Measurements from ENCODE around the gene KCNQ4.

KCNQ4 gene

DNA sequence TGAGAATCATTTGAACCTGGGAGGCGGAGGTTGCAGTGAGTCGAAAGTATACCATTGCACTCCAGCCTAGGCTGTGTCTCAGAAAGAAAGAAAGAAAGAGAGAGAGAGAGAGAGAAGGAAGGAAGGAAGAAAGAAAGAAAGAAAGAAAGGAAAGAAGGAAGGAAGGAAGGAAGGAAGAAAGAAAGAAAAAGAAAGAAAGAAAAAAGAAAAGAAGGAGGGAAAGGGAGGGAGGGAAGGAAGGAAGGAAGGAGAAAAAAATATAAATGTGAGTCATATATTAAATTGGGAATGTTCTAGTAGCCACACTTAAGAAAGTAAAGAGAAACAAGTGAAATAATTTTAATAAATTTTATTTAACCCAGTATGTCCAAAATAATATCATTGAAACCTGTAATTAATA is 95.3 kb downstream of the KCNQ4 start:
- ATAC-seq, result no peak
- no peak for TF ChIP-seq BACH2 (CRISPR knock-in tag; IDR thresholded peaks at IDR 0.05; ENCODE audit: borderline replicate concordance)
- TF ChIP-seq GLIS3 (CRISPR knock-in tag; IDR thresholded peaks at IDR 0.05), result no peak
- TF ChIP-seq, protein P1, sequence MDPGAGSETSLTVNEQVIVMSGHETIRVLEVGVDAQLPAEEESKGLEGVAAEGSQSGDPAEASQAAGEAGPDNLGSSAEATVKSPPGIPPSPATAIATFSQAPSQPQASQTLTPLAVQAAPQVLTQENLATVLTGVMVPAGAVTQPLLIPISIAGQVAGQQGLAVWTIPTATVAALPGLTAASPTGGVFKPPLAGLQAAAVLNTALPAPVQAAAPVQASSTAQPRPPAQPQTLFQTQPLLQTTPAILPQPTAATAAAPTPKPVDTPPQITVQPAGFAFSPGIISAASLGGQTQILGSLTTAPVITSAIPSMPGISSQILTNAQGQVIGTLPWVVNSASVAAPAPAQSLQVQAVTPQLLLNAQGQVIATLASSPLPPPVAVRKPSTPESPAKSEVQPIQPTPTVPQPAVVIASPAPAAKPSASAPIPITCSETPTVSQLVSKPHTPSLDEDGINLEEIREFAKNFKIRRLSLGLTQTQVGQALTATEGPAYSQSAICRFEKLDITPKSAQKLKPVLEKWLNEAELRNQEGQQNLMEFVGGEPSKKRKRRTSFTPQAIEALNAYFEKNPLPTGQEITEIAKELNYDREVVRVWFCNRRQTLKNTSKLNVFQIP (CRISPR knock-in tag; IDR thresholded peaks at IDR 0.05; ENCODE audit: borderline replicate concordance, low read depth), result no peak
- no peak for TF ChIP-seq CSDC2 (CRISPR knock-in tag; IDR thresholded peaks at IDR 0.05)
- no peak for TF ChIP-seq PPARA (CRISPR knock-in tag; IDR thresholded peaks at IDR 0.05; ENCODE audit: borderline replicate concordance)
- no peak for TF ChIP-seq SNAI2 (CRISPR knock-in tag; IDR thresholded peaks at IDR 0.05)
- TF ChIP-seq ZNF8 (CRISPR knock-in tag; IDR thresholded peaks at IDR 0.05), result no peak
- TF ChIP-seq ZC3H10 (CRISPR knock-in tag; IDR thresholded peaks at IDR 0.05), result no peak
- TF ChIP-seq ZFP3 (CRISPR knock-in tag; IDR thresholded peaks at IDR 0.05), result no peak
- TF ChIP-seq ARNTL (CRISPR knock-in tag; IDR thresholded peaks at IDR 0.05; ENCODE audit: borderline replicate concordance, low read depth), result no peak
- TF ChIP-seq ZNF70 (CRISPR knock-in tag; IDR thresholded peaks at IDR 0.05), result no peak
- TF ChIP-seq TOX (CRISPR knock-in tag; IDR thresholded peaks at IDR 0.05; ENCODE audit: borderline replicate concordance), result no peak
- TF ChIP-seq, protein P2, sequence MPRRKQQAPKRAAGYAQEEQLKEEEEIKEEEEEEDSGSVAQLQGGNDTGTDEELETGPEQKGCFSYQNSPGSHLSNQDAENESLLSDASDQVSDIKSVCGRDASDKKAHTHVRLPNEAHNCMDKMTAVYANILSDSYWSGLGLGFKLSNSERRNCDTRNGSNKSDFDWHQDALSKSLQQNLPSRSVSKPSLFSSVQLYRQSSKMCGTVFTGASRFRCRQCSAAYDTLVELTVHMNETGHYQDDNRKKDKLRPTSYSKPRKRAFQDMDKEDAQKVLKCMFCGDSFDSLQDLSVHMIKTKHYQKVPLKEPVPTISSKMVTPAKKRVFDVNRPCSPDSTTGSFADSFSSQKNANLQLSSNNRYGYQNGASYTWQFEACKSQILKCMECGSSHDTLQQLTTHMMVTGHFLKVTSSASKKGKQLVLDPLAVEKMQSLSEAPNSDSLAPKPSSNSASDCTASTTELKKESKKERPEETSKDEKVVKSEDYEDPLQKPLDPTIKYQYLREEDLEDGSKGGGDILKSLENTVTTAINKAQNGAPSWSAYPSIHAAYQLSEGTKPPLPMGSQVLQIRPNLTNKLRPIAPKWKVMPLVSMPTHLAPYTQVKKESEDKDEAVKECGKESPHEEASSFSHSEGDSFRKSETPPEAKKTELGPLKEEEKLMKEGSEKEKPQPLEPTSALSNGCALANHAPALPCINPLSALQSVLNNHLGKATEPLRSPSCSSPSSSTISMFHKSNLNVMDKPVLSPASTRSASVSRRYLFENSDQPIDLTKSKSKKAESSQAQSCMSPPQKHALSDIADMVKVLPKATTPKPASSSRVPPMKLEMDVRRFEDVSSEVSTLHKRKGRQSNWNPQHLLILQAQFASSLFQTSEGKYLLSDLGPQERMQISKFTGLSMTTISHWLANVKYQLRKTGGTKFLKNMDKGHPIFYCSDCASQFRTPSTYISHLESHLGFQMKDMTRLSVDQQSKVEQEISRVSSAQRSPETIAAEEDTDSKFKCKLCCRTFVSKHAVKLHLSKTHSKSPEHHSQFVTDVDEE (CRISPR knock-in tag; IDR thresholded peaks at IDR 0.05), result no peak
- TF ChIP-seq, protein P3, sequence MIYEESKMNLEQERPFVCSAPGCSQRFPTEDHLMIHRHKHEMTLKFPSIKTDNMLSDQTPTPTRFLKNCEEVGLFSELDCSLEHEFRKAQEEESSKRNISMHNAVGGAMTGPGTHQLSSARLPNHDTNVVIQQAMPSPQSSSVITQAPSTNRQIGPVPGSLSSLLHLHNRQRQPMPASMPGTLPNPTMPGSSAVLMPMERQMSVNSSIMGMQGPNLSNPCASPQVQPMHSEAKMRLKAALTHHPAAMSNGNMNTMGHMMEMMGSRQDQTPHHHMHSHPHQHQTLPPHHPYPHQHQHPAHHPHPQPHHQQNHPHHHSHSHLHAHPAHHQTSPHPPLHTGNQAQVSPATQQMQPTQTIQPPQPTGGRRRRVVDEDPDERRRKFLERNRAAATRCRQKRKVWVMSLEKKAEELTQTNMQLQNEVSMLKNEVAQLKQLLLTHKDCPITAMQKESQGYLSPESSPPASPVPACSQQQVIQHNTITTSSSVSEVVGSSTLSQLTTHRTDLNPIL (CRISPR knock-in tag; IDR thresholded peaks at IDR 0.05; ENCODE audit: low read depth), result no peak
- TF ChIP-seq, protein P4, sequence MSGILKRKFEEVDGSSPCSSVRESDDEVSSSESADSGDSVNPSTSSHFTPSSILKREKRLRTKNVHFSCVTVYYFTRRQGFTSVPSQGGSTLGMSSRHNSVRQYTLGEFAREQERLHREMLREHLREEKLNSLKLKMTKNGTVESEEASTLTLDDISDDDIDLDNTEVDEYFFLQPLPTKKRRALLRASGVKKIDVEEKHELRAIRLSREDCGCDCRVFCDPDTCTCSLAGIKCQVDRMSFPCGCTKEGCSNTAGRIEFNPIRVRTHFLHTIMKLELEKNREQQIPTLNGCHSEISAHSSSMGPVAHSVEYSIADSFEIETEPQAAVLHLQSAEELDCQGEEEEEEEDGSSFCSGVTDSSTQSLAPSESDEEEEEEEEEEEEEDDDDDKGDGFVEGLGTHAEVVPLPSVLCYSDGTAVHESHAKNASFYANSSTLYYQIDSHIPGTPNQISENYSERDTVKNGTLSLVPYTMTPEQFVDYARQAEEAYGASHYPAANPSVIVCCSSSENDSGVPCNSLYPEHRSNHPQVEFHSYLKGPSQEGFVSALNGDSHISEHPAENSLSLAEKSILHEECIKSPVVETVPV (CRISPR knock-in tag; IDR thresholded peaks at IDR 0.05), result no peak
- no peak for TF ChIP-seq ZNF565 (CRISPR knock-in tag; conservative IDR thresholded peaks at IDR 0.05; ENCODE audit: low read depth)

DNA sequence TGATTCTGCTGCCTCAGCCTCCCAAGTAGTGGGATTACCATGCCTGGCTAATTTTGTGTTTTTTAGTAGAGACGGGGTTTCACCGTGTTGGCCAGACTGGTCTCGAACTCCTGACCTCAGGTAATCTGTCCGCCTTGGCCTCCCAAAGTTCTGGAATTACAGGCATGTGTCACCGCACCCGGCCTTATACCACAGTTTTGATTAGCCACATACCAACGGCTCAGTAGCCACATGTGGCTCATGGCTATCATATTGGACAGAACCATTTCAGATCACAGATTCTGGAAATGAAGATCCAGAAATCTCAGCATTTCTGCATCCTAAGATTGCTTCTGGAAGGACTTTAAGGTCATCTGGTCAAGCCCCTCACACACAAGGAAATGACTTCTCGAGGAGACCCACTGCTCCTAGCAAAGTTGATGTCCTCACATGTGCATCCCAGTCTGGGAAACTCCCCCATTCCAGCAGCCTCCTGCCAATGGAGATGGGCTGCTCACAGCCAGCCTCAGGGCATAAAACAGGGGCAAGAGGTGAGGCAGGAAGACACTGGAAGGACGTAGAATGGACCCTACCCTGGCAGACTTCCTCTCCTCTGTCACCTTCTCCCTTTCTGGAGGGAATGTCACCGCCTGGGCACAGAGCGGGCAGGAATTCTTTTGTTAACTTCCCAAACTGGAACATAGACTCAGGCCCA is 96.0 kb downstream of the KCNQ4 start:
- ATAC-seq, result no peak
- TF ChIP-seq, protein P2 (CRISPR knock-in tag; IDR thresholded peaks at IDR 0.05), result no peak
- TF ChIP-seq SNAI2 (CRISPR knock-in tag; IDR thresholded peaks at IDR 0.05), result no peak
- no peak for TF ChIP-seq ZFP3 (CRISPR knock-in tag; IDR thresholded peaks at IDR 0.05)
- TF ChIP-seq CSDC2 (CRISPR knock-in tag; IDR thresholded peaks at IDR 0.05), result no peak
- no peak for TF ChIP-seq TOX (CRISPR knock-in tag; IDR thresholded peaks at IDR 0.05; ENCODE audit: borderline replicate concordance)
- TF ChIP-seq, protein P3 (CRISPR knock-in tag; IDR thresholded peaks at IDR 0.05; ENCODE audit: low read depth), result no peak
- no peak for TF ChIP-seq RARB (CRISPR knock-in tag; IDR thresholded peaks at IDR 0.05)
- TF ChIP-seq BACH2 (CRISPR knock-in tag; IDR thresholded peaks at IDR 0.05; ENCODE audit: borderline replicate concordance), result no peak
- no peak for TF ChIP-seq OSR1 (CRISPR knock-in tag; IDR thresholded peaks at IDR 0.05)
- TF ChIP-seq, protein P4 (CRISPR knock-in tag; IDR thresholded peaks at IDR 0.05), result no peak
- no peak for TF ChIP-seq ZNF565 (CRISPR knock-in tag; conservative IDR thresholded peaks at IDR 0.05; ENCODE audit: low read depth)
- TF ChIP-seq, protein P1 (CRISPR knock-in tag; IDR thresholded peaks at IDR 0.05; ENCODE audit: borderline replicate concordance, low read depth), result no peak
- no peak for TF ChIP-seq ZNF8 (CRISPR knock-in tag; IDR thresholded peaks at IDR 0.05)
- TF ChIP-seq ZNF70 (CRISPR knock-in tag; IDR thresholded peaks at IDR 0.05), result no peak
- TF ChIP-seq ESRRG (CRISPR knock-in tag; IDR thresholded peaks at IDR 0.05), result no peak
- TF ChIP-seq, protein P5, sequence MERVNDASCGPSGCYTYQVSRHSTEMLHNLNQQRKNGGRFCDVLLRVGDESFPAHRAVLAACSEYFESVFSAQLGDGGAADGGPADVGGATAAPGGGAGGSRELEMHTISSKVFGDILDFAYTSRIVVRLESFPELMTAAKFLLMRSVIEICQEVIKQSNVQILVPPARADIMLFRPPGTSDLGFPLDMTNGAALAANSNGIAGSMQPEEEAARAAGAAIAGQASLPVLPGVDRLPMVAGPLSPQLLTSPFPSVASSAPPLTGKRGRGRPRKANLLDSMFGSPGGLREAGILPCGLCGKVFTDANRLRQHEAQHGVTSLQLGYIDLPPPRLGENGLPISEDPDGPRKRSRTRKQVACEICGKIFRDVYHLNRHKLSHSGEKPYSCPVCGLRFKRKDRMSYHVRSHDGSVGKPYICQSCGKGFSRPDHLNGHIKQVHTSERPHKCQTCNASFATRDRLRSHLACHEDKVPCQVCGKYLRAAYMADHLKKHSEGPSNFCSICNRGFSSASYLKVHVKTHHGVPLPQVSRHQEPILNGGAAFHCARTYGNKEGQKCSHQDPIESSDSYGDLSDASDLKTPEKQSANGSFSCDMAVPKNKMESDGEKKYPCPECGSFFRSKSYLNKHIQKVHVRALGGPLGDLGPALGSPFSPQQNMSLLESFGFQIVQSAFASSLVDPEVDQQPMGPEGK (CRISPR knock-in tag; IDR thresholded peaks at IDR 0.05; ENCODE audit: borderline replicate concordance), result no peak
